Activated B cell treated with CpG ODN at 0.5 μM for 24 hours (primary cell): Measurements from ENCODE around the gene ZP1. TPM values are rescaled to one million over a fixed set of nuclear protein-coding genes. Genes with fewer than 3 reads are reported as not detected.
A peak's percentile ranks its signal among the peaks of the same experiment; 100 is the strongest.

ENCODE experiments used
- ATAC-seq: fragments of 200-7000 bp; cut with Tn5 transposase; one replicate; pipeline ENCODE4 v1.10.0; 2021; ENCODE audit warnings: low read depth, mild to moderate bottlenecking, moderate library complexity
- CTCF ChIA-PET: fragments of 350-600 bp; sonication (Branson Sonifier 250); formaldehyde crosslinking; loops from one replicate; lab custom pipeline; 2021; ENCODE audit warnings: antibody characterized with exemption; lab: Charles Lee
- POLR2A ChIA-PET: fragments of 350-600 bp; sonication (Branson Sonifier 250); formaldehyde crosslinking; loops from one replicate; lab custom pipeline; 2021; ENCODE audit warnings: antibody characterized with exemption; lab: Charles Lee
- DNase-seq: peaks from one replicate; pipeline ENCODE4 v3.0.0; 2022
- H3K27ac Mint-ChIP-seq: one replicate; pipeline ENCODE4 v1.8.0; 2020; ENCODE audit warnings: mixed read lengths
- H3K27me3 Mint-ChIP-seq: one replicate; pipeline ENCODE4 v1.8.0; 2021; ENCODE audit warnings: mixed read lengths
- H3K36me3 Mint-ChIP-seq: one replicate; pipeline ENCODE4 v1.8.0; 2021; ENCODE audit warnings: low read depth, mixed read lengths
- H3K4me1 Mint-ChIP-seq: one replicate; pipeline ENCODE4 v1.8.0; 2021; ENCODE audit warnings: mixed read lengths
- H3K4me3 Mint-ChIP-seq: one replicate; pipeline ENCODE4 v1.8.0; 2020; ENCODE audit warnings: mild to moderate bottlenecking, mixed read lengths
- H3K9me3 Mint-ChIP-seq: one replicate; pipeline ENCODE4 v1.8.0; 2020; ENCODE audit warnings: mixed read lengths
- CTCF ChIP-seq: fragments of 200-600 bp; IDR thresholded peaks from one replicate; pipeline ENCODE4 v1.8.0; 2022; ENCODE audit warnings: antibody characterized with exemption, mild to moderate bottlenecking
- intact Hi-C: fragments of 100-400 bp; cut with micrococcal nuclease; formaldehyde crosslinking; loops from one replicate; pipeline ENCODE4 v1.15.1; 2024
- total RNA-seq: library from RNA; stranded (reverse); gene quantifications from 2 replicates; pipeline ENCODE4 v1.2.3, GENCODE V29; 2022

Gene ZP1
- total RNA-seq, 1 donor from 2014 or later, result not detected

- ATAC-seq, result no peak
- peaks cover 23% of the 10 kb centered on the region for H3K36me3 Mint-ChIP-seq
Measured at GRCh38 chr11:60912223-60912850, 45.0 kb downstream of the ZP1 start.

GRCh38 chr11:60912851-60913528, 45.6 kb downstream of the ZP1 start:
- Mint-ChIP-seq H3K4me3 (no peak overlapping the region), H3K27me3 (no peaks in the 10 kb centered on the region), H3K4me1 (peaks cover 87% of the 10 kb centered on the region), H3K9me3 (peaks cover 3% of the 10 kb centered on the region), H3K27ac (peak overlapping the region; percentile 99), H3K36me3 (peaks cover 24% of the 10 kb centered on the region)
- TF ChIP-seq CTCF, result no peak
- intact Hi-C loops, result loop anchor here (5.0 kb wide), 2 partner anchors 514 to 1639 kb away; partner anchors contain the start of gene CPSF7
- ChIA-PET POLR2A (interaction anchor here (0.7 to 9.3 kb wide), 13 partner anchors 7 to 456 kb away, joined by 3 to 191 read pairs (median 11); partner anchors contain the start of genes CD6, SLC15A3, TMEM132A and TMEM138), CTCF (interaction anchor here (1.0 to 2.8 kb wide), 3 partner anchors 14 to 57 kb away, joined by 4 to 8 read pairs (median 6); no protein-coding TSS in a partner anchor)
- ATAC-seq (no peak), DNase-seq (no peak)

More at GRCh38 chr11:60912223-60912850, 45.0 kb downstream of the ZP1 start:
- CTCF ChIA-PET, result interaction anchor here (0.6 to 2.8 kb wide), 4 partner anchors 11 to 216 kb away, joined by 3 to 8 read pairs (median 6); no protein-coding TSS in a partner anchor
- POLR2A ChIA-PET, result interaction anchor here (0.7 to 9.3 kb wide), 6 partner anchors 20 to 159 kb away, joined by 4 to 191 read pairs (median 12); partner anchors contain the start of genes CD6 and SLC15A3
- no peaks in the 10 kb centered on the region for H3K27me3 Mint-ChIP-seq
- peak overlapping the region; percentile 99 for H3K27ac Mint-ChIP-seq
- intact Hi-C loops, result loop anchor here (5.0 kb wide), 2 partner anchors 515 to 1640 kb away; partner anchors contain the start of gene CPSF7
- no peak overlapping the region for H3K4me3 Mint-ChIP-seq
- peaks cover 88% of the 10 kb centered on the region for H3K4me1 Mint-ChIP-seq
- TF ChIP-seq CTCF, result no peak
- DNase-seq, result no peak
- peaks cover 3% of the 10 kb centered on the region for H3K9me3 Mint-ChIP-seq

GRCh38 chr11:60913793-60914632, 46.7 kb downstream of the ZP1 start, which contains the start of gene TMEM109:
Gene TMEM109 (plus strand): TSS chr11:60914158. CDS start chr11:60919694, 5,536 bp downstream.
- POLR2A ChIA-PET, result interaction anchor here (0.7 to 9.3 kb wide), 15 partner anchors 8 to 457 kb away, joined by 3 to 191 read pairs (median 7); partner anchors contain the start of genes CD6, SLC15A3, TMEM132A and TMEM138
- intact Hi-C loops, result loop anchor here (2.0 to 5.0 kb wide), 3 partner anchors 157 to 1638 kb away; partner anchors contain the start of gene CPSF7
- Mint-ChIP-seq H3K36me3 (peaks cover 23% of the 10 kb centered on the region), H3K4me3 (peak within 1 kb of the TSS; percentile 98), H3K27ac (peak within 1 kb of the TSS; percentile 99), H3K27me3 (no peaks in the 10 kb centered on the region), H3K9me3 (peaks cover 3% of the 10 kb centered on the region), H3K4me1 (peaks cover 87% of the 10 kb centered on the region)
- DNase-seq (peak; percentile 80), ATAC-seq (peak; percentile 54)
- CTCF ChIA-PET, result interaction anchor here (0.6 to 2.8 kb wide), 7 partner anchors 15 to 273 kb away, joined by 3 to 33 read pairs (median 8); no protein-coding TSS in a partner anchor
- no peak for TF ChIP-seq CTCF

DNA sequence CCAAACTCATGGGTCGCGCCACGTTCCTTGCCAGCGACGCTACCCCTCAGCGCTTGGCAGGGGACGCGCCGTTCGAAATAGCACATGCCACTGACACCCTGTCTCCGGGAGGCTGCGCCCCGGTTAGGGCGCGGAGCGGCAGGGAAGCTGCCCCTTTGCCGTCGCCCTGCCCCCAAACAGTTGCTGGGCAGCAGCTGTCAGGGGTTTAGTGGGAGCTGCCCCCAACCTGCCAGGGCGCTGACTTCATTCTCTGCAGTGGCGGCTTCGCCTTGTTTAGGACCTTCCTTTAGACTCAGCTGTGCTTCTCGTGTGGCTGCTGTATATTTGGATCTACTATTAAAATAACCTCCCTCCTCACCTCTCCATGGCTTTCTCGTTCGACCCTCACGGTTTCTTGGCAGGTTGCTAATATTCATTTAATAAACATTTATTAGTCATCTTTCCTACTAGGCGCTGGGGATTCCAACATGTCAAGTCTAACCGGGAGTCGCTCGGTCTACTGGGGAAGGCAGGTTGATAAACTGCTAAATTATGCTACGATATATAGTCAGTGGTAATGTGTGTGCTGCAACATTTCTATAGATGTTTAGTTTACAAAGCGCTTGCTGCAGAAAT, 47.4 kb downstream of the ZP1 start:
- ATAC-seq (peak; percentile 2), DNase-seq (no peak)
- Mint-ChIP-seq H3K4me1 (peaks cover 87% of the 10 kb centered on the region), H3K4me3 (peak overlapping the region; percentile 98), H3K27ac (peak overlapping the region; percentile 95), H3K9me3 (no peaks in the 10 kb centered on the region), H3K36me3 (peaks cover 30% of the 10 kb centered on the region), H3K27me3 (no peaks in the 10 kb centered on the region)
- ChIA-PET CTCF (interaction anchor here (0.6 to 2.8 kb wide), 26 partner anchors 9 to 567 kb away, joined by 3 to 38 read pairs (median 6); partner anchors contain the start of genes CD6, PRPF19, SLC15A3 and VPS37C), POLR2A (interaction anchor here (0.7 to 9.3 kb wide), 21 partner anchors 9 to 447 kb away, joined by 3 to 191 read pairs (median 8); partner anchors contain the start of genes CD6, CYB561A3, PRPF19 and SLC15A3)
- no peak for TF ChIP-seq CTCF
- intact Hi-C loops, result loop anchor here (1.0 to 5.0 kb wide), 13 partner anchors 8 to 1638 kb away; partner anchors contain the start of genes CPSF7, PRPF19, SLC15A3 and VPS37C
